GM12878 (cell line): ENCODE measurements around the gene SLC26A11.
"Not testable (repeated sequence)": the region's sequence is repeated elsewhere in the genome, so short reads cannot be mapped to it uniquely, and the experiment has no call there.

Experiments
- CBX3 ChIP-seq: fragments of 200-600 bp; sonication (generic); IDR thresholded peaks from 2 replicates; pipeline ENCODE4 v1.6.1; 2016; ENCODE audit warnings: low read depth, borderline replicate concordance
- EP300 ChIP-seq, 2 experiments: fragments of 150-350 bp in 1 of 2; IDR thresholded peaks; 2 replicates each; pipeline ENCODE4 v1.6.1; 2011 to 2012; ENCODE audit warnings: low read depth in 2 of 2, low read length in 2 of 2, borderline replicate concordance in 1 of 2, improper control_type of control experiment in 1 of 2, inconsistent platforms in 1 of 2; ENCODE audit not compliant: control insufficient read depth in 1 of 2
- IKZF1 ChIP-seq: fragments of 450-650 bp; conservative IDR thresholded peaks from 2 replicates; pipeline ENCODE4 v1.6.1; 2017; ENCODE audit warnings: antibody characterized with exemption, mild to moderate bottlenecking
- PKNOX1 ChIP-seq: fragments of 450-650 bp; IDR thresholded peaks from 2 replicates; pipeline ENCODE4 v1.6.1; 2016; ENCODE audit warnings: mild to moderate bottlenecking
- RB1 ChIP-seq: fragments of 450-650 bp; formaldehyde crosslinking; IDR thresholded peaks from 2 replicates; pipeline ENCODE4 v1.6.1; 2017; ENCODE audit warnings: mild to moderate bottlenecking, borderline replicate concordance
- TARDBP ChIP-seq: IDR thresholded peaks from 2 replicates; pipeline ENCODE4 v1.6.1; 2016; ENCODE audit warnings: borderline replicate concordance
- ZNF274 ChIP-seq: IDR thresholded peaks from one replicate; pipeline ENCODE4 v1.8.0; 2011; ENCODE audit not compliant: insufficient read length, insufficient read depth
- TF ChIP-seq, protein P1 (sequence below), 3 experiments: IDR thresholded peaks in 2 of 3; conservative IDR thresholded peaks in 1 of 3; 2 replicates each; pipeline ENCODE4 v1.5.1; 2011; ENCODE audit warnings: low read depth in 3 of 3, low read length in 3 of 3, mild to moderate bottlenecking in 3 of 3, control low read depth in 2 of 3, moderate library complexity in 2 of 3, inconsistent platforms in 1 of 3, mixed read lengths in 1 of 3; ENCODE audit not compliant: control insufficient read depth in 2 of 3, insufficient read depth in 1 of 3; ENCODE audit errors: extremely low read depth in 1 of 3

GRCh38 chr17:80244448-80244847 lies 24.2 kb downstream of the SLC26A11 start:
- not testable (repeated sequence) for TF ChIP-seq TARDBP; ZNF274; CBX3; IKZF1; EP300 (IDR thresholded peaks at IDR 0.05; ENCODE audit: borderline replicate concordance in 1 of 2, control insufficient read depth in 1 of 2, low read depth in 2 of 2, low read length in 2 of 2); PKNOX1; RB1
- TF ChIP-seq, protein P1, sequence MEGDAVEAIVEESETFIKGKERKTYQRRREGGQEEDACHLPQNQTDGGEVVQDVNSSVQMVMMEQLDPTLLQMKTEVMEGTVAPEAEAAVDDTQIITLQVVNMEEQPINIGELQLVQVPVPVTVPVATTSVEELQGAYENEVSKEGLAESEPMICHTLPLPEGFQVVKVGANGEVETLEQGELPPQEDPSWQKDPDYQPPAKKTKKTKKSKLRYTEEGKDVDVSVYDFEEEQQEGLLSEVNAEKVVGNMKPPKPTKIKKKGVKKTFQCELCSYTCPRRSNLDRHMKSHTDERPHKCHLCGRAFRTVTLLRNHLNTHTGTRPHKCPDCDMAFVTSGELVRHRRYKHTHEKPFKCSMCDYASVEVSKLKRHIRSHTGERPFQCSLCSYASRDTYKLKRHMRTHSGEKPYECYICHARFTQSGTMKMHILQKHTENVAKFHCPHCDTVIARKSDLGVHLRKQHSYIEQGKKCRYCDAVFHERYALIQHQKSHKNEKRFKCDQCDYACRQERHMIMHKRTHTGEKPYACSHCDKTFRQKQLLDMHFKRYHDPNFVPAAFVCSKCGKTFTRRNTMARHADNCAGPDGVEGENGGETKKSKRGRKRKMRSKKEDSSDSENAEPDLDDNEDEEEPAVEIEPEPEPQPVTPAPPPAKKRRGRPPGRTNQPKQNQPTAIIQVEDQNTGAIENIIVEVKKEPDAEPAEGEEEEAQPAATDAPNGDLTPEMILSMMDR (IDR thresholded peaks at IDR 0.05 in 2 of 3, conservative IDR thresholded peaks at IDR 0.05 in 1 of 3; ENCODE audit: control insufficient read depth in 2 of 3, extremely low read depth in 1 of 3, insufficient read depth in 1 of 3, low read depth in 3 of 3, low read length in 3 of 3) = not testable (repeated sequence)
